HG03159 (cell line): Measurements from ENCODE around the gene SLC29A1.
A peak's percentile ranks its signal among the peaks of the same experiment; 100 is the strongest.
"Not testable (repeated sequence)": the region's sequence is repeated elsewhere in the genome, so short reads cannot be mapped to it uniquely, and the experiment has no call there.

Experiments used
- ATAC-seq: cut with Tn5 transposase; IDR thresholded peaks from one replicate; pipeline ENCODE4 v1.9.1; 2021; ENCODE audit warnings: mild to moderate bottlenecking, moderate library complexity; ENCODE audit not compliant: unreplicated experiment

SLC29A1 gene

DNA sequence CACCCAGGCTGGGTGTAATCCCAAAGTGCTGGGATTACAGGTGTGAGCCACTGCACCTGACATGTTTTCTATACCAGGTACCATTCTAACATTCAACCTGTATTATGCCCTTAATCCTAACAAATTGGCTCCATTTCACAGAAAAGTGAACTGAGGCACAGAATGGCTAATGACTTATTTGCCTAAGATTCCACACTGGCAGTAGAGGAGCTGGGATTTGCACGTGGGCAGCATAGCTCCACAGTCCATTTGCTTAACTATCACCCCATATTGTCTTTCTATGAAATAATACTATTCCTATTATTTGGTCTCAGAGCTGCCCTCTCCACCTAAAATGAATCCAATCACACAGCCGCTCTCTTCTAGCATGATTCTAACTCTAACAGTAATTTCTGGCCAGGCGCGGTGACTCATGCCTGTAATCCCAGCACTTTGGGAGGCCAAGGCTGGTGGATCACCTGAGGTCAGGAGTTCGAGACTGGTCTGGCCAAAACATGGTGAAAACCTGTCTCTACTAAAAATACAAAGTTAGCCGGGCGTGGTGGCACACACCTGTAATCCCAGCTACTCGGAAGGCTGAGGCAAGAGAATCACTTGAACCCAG lies 30.0 kb upstream of the SLC29A1 start:
- ATAC-seq = no peak

DNA sequence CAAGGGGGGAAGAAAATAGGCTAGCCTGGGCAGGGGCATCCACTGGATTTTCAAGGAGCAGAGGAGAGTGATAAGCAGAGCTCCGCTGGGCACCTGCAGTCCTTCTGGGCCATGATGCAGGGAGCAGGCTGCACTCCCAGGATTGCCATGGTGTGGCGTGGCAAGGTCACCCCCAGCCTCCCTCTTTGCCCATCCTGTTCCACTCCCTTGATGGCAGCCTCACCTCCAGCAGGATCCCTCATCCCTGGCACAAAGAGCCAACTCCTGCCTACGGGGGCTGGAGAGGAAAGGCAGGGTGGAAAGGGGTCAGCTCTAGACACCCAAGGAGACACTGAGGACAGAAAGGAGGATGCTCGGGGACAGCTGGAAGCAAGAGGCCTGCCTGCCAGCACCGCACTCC lies 29.1 kb upstream of the SLC29A1 start:
- no peak for ATAC-seq

DNA sequence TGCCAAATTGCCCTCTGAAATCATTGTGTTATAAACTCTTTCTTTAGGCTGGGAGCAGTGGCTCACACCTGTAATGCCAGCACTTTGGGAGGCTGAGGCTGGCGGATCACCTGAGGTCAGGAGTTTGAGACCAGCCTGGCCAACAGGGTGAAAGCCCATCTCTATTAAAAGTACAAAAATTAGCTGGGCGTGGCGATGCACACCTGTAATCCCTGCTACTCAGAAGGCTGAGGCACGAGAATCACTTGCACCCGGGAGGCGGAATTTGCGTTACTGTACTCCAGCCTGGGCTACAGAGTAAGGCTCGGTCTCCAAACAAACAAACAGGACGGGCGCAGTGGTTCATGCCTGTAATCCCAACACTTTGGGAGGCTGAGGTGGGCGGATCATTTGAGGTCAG lies 27.0 kb upstream of the SLC29A1 start:
- not testable (repeated sequence) for ATAC-seq

DNA sequence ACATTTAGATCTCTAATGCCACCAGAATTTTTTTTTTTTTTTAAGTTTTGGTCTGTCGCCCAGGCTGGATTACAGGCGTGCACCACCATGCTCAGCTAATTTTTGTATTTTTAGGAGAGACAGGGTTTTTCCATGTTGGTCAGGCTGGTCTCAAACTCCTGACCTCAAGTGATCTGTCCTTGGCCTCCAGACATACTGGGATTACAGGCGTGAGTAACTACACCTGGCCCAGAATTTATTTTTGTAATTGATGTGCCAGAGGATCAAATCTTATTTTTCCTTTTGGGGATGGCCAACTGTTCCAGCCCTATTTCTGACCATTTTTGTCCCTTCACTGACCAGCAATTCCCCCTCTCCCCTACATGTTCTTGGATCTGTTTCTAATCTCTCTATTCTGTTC lies 24.7 kb upstream of the SLC29A1 start:
- ATAC-seq = no peak

DNA sequence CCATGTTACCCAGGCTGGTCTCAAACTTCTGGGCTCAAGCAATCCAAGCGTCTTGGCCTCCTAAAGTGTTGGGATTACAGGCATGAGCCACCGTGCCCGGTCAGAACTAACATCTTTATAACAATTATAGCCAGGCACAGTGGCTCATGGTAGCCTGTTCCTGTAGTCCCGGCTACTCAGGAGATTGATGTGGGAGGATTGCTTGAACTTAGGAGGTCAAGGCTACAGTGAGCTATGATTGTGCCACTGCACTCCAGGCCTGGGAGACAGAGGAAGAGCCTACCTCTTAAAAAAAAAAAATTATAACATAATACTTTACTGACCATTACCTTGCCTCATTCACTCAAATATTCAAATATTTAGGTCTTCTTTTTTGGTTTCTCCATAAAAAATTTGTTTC lies 23.5 kb upstream of the SLC29A1 start:
- no peak for ATAC-seq

DNA sequence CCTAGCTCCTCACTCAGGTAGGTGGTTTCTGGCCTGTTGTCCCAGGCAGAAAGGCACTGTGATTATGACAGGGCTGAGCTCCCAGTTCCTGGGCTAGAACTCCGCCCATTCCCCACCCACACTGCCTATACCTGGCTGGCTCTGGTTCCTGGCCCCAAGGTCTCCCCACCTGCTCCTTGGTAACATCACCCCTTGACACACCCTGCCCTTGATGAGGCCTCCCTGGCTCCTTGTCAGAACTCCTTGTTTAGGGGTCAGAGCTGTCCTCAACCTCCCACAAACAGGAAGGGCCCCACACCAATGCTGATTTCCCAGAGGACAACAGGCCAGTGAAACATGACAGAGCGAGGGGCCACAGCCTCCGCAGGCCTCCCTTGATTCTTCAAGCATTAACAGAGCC lies 22.2 kb upstream of the SLC29A1 start:
- ATAC-seq = no peak

DNA sequence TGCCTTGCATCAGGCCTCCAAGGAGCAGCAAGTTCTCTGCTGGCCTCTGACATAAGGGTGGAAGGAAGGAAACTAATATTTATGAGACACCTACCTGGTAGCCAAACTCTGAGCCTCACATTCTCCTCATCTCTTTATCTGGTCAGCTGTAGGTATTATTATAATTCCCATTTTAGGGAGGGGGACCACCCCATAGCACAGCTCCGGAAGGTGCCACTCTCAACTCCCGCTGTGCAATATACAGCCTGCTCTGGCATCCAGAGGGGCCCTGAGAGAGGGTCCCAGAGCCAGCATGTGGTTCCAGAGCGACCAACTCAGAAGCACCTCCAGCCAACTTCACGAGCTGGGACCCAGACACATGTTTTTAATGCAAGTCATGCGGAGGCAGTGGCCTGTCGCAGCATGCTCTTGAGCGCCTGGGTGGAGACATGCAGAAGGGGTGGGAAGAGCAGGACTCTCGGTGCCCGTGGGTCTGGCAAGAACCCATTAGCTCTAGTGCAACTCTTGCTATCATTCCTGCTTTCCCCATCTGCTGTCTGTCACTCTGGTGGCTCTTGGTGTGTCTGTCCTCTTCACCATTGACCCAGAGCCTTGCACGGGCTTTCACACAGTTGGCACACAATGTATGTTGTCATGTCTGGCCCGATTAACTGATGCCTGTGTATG lies 21.6 kb upstream of the SLC29A1 start:
- no peak for ATAC-seq

DNA sequence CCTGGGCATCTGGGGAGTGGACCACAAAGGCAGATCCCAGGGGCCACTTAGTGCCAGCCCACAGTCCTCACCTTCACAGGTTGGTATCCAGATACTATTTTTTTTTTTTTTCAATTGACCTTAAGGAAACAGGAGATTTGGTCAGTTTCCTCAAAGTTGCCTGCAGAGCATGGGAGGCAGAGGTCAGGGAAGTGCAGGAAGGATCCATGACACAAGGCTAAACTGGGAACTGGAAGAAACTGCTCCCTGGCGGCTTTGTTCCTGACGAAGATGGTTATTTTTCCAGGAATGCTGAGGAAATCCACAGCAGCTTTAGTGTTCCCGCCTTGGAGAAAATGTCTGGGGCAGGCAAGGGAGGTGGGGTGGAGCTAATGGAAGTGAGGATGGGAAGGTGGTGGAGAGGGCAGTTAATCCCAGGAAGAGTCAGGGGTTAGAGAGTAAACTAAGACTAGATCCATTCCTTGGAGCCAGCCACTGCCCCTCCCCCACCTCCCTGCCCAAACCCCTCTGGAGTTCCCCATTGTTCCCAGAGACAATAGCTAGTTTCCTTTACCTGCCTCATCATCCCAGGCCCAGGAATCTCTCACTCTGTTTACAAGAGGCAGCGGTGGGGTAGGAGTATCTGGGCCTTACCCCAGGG lies 20.9 kb upstream of the SLC29A1 start:
- no peak for ATAC-seq

DNA sequence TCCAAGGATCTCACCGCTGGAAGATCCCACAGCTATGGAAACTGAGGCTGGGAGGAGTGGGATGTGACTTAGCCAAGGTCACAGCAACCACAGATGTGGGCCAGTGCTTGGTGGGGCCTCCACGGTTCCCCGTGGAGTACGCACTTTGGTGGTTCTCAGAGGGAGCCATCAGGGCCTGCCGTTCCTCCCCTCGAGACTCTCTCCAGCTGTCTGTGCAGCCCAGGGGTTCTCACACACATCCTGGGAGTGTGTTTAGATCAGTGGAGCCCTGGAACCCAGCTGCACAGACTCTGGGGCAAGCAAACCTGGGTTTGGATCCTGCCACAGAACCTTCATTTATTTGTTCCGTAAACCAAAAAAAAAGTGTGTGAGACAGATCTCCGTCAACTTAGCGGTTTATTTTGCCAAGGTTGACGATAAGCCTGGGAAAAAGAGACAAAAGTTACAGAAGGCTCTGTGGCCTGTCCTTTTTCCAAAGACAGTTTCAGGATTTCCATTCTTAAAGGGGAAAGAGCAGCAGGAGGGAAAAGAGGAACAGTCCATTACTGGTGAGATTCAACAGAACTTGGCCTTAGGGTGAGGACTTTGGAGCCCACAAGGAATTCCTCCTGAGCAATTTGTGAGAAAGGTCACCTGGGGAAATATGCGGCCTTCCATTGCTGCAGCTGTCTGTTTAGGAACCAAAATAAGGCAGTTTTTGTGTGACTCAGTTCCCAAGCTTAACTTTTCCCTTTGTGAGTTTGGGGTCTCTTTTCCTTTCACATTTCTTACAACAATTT lies 20.2 kb upstream of the SLC29A1 start:
- ATAC-seq = no peak

DNA sequence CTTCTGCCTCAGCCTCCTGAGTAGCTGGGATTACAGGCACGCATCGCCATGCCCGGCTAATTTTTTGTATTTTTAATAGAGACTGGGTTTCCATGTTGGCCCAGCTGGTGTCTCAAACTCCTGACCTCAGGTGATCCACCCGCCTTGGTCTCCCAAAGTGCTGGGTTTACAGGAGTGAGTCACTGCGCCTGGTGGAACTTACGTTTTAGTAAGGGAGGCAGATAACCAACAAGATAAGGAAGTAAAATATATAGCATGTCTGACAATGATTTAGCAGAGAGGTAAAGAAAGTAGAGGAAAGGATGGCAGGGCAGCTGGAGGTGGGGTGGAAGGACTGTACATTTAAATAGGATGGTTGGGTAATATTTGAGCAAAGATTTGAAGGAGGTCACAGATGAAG lies 19.4 kb upstream of the SLC29A1 start:
- no peak for ATAC-seq

DNA sequence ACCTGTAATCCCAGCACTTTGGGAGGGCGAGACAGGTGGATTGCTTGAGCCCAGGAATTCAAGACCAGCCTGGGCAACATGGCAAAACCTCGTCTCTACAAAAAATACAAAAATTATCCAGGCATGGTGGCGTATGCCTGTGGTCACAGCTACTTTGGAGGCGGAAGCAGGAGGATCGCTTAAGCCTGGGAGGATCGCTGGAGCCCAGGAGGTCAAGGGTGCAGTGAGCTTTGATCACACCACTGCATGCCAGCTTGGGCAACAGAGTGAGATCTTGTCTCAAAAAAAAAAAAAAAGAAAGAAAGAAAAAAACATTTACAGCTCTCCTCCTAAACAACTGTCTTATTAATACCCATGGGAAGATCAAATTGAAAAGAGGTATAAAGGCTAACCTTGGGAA lies 15.4 kb upstream of the SLC29A1 start:
- no peak for ATAC-seq

DNA sequence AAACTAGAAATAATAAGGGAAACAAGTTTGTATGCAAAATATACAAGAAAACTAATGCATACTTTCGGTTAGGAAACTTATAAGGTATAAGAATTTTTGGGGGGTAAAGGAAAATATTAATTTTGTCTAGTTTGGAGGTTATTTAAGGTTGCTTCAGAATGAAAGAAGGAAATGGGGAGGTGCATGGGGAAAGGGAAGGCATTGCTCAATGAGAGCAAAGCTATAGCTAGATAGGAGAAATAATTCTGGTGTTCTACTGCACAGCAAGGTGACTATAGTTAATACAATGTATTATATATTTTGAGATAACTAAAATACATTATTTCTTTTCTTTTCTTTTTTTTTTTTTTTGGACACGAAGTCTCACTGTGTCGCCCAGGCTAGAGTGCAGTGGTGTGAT lies 12.1 kb upstream of the SLC29A1 start:
- ATAC-seq = no peak

DNA sequence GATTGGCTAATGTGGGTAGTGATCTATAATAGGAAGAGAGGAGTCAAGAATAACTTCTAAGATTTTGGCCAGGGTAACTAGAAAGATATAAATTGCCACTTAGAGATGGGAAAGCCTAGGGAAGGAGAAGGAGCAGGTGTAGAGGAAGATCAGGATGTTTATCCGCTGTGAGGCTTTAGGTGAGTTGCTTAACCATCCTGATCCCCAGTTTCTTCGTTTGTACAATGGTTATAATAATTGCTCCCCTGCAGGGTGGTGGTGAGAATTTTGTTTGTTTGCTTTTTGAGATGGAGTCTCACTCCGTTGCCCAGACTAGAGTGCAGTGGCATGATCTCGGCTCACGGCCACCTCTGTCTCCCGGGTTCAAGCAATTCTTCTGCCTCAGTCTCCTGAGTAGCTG lies 9.1 kb upstream of the SLC29A1 start:
- ATAC-seq = no peak

DNA sequence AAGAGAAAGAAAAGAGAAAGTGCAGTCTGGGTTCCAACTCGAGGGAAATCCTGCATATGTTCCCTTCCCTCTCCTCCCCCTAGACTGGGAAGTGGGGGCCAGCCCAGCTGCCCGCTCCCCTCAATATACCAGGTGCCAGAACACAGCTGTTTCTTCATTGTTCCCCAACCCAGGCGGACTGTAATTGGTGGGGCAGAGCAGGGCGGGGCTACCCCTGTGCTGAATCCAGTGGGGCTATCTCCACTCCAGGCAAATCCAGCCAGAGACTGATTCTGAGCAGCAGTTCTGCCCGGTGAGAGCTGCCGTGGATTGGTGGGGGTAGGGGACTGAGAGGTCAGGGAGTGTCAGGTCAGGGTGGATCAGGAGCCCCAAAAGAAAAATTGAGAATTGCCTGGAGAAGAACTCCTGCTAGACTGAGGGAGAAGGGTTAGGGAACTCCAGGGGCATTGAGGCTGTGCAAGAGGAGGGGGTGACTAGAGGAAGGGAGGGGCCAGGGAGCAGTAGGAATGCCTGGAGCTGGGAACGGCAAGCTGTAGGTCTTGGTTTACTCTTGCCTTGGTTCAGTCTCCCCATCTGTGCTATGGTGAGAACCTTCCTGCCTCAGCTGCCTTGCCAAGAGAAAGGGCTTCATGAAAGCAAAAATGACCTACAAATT lies 6.6 kb upstream of the SLC29A1 start, which contains the start of gene MYMX:
Gene MYMX, plus strand, starts transcription at position 250 of the 655 bp plus-strand sequence. CDS start 546 bp downstream, outside the sequence.
- ATAC-seq = no peak

DNA sequence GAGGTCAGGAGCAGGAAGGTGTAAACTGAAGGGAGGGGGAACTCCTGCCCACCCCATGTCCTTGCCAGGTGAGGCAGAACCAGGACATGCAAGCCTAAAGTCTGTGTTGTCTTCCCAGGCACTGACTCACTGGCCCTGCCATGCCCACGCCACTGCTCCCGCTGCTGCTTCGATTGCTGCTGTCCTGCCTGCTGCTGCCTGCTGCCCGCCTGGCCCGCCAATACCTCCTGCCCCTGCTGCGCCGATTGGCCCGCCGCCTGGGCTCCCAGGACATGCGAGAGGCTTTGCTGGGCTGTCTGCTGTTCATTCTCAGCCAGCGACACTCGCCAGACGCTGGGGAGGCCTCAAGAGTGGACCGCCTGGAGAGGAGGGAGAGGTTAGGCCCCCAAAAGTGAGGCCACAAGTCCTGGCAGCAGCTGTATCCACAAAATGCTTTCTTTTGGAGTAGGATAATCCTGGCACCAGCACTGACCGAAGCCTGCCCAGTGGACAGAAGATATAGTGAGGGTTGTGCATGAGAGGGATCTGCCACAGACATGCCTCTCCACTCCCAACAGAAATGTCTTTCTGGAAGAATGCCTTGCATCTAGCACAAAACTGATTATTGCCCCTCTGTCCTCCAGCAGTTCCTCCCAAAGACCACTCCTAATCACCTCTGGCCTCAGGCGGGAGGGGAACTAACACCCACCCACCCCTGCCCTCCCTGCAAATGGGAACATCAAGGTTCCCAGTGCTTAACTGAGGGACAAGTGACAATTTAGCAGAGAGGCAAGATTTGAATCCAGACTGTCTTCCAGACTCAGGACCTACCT lies 5.9 kb upstream of the SLC29A1 start:
- ATAC-seq = no peak

DNA sequence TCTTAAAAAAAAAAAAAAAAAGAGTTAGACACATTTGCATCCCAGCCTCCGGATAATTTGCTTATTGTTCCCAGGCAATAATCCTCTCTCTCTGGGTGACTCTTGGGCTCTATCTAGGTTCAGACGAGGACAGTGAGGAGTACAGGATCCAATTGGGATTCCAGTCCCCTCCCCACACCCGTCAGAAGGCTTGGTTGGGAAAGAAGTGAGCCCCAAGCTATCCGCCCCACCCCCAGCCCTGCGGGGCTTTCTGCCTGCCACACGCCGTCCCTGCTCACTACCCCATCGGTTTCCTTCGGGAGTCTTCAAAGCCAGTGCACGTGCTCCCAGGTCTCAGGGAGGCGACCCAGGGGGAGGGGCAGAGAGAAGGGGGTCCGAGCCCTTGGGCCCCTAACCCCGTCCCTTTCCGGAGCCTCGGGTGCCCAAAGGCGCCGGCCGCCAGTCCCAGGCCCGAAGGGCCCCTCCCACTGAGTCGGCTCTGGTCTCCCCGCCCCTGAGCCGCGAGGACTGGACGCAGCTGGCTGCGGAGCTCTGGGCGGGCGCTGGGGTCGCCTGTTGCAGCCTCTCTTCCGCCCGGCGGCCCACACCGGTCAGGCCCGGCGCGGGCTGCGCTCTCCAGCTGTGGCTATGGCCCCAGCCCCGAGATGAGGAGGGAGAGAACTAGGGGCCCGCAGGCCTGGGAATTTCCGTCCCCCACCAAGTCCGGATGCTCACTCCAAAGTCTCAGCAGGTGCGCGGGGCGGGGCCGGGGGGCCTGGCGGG lies 4.2 kb upstream of the SLC29A1 start:
- peak; percentile 43 for ATAC-seq

DNA sequence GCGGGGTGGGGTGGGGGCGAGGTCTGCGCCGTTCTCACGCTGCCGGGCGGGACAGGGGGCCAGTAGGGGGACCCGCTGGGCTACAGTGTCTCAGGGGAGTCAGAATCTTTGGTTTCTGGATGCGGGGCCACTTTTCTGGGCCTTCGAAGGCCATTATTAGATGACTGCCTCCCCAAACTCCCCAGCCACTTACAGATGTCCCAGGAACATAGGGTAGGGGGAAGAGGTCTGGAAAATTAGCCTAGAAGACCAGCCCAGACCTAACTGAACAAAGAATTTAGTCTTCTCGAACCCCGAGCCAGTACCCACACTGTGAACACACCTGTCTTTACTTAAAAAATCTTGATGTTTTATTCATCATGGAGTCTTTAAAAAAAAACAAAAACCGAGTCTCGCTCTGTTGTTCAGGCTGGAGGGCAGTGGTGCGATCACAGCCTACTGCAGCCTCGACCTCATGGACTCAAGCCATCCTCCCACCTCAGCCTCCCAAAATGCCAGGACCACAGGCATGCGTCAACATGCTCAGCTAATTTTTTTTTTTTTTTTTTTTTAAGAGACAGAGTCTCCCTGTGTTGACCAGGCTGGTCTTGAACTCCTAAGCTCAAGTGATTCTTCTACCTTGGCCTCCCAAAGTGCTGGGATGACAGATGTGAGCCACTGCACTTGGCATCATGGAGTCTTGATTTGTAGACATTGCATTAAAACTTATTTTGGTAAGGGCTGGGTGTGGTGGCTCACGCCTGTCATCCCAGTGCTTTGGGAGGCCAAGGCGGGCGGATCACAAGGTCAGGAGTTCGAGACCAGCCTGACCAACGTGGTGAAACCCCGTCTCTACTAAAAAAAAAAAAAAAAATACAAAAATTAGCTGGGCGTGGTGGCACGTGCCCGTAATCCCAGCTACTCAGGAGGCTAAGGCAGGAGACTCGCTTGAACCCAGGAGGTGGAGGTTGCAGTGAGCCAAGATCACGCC lies 3.3 kb upstream of the SLC29A1 start:
- ATAC-seq = no peak

DNA sequence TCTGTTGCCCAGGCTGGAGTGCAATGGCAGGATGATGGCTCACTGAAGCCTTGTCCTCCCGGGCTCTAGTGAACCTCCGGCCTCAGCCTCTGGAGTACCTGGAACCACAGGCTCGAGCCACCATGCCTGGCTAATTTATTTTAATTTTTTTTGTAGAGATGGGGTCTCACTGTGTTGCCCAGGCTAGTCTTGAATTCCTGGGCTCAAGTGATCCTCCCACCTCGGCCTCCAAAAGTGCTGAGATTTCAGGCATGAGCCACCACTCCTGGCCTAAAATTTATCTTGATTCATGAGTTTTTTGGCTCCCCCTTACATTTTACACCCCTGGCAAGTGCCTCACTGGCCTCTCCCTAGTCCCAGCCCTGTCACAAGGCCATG lies 2.5 kb upstream of the SLC29A1 start:
- ATAC-seq = no peak
